Amygdala (tissue), 56 donors: Measurements from ENCODE around the gene GOLGA8F.
"Not testable (repeated sequence)": the region's sequence is repeated elsewhere in the genome, so short reads cannot be mapped to it uniquely, and the experiment has no call there.

ENCODE experiments used
- DNase-seq, 56 donors: peaks; one replicate each; lab custom pipeline; 2025; lab: John Stamatoyannopoulos, UW

Gene GOLGA8F, protein sequence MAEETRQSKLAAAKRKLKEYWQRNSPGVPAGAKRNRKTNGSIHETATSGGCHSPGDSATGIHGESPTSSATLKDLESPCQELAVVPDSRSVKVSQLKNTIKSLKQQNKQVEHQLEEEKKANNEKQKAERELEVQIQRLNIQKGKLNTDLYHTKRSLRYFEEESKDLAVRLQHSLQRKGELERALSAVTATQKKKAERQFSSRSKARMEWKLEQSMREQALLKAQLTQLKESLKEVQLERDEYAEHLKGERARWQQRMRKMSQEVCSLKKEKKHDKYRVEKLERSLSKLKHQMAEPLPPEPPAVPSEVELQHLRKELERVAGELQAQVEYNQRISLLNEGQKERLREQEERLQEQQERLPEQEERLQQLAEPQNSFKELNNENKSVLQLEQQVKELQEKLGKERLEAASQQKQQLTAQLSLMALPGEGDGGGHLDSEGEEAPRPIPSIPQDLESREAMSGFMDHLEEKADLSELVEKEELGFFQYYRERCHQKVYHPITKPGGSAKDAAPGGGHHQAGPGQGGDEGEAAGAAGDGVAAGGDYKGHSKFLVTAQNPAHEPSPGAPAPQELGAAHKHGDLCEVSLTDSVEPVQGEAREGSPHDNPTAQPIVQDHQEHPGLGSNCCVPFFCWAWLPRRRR

DNA sequence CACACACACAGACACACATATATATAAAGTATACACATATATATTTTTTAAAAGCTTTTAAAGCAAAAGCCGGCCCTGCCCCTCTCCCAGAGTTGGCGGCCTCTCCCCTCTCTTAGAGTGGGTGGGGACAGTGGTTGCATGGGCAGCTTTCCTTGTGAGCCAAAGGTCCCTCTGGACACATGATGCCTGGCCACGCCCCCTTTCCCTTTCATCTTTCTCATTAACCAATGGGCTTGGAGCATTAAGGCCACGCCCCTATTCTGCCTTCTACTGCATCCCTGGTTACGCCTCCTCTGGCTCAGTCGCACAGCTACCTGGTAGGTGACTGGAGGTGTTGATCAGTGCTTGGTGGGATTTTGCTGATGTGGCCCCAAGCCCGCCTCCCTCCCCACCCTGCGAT, at the start of gene GOLGA8F:
Gene GOLGA8F, plus strand, starts transcription at position 301 of the 400 bp plus-strand sequence. Its CDS starts 98 bp downstream, at position 399.
- not testable (repeated sequence) for DNase-seq

DNA sequence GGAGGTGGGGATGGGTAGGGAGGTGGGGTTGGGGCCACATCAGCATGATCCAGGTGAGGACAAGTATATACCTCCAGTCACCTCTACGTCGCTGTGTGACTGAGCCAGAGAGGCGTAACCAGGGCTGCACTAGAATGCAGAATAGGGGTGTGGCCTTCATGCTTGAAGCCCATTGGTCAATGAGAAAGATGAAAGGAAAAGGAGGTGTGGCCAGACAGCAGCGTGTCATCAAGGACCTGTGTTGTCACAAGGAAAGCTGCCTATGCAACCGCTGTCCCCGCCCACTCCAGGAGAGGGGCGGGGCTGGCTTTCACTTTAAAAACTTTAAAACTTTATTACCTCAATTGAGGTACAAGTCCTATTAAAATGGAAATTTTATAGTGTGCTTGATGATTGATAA, 20.5 kb upstream of the GOLGA8F start, which contains the start of gene GOLGA6L24:
Gene GOLGA6L24, minus strand, starts transcription at position 101 of the 400 bp plus-strand sequence. Its CDS starts 61 bp downstream, at position 40.
- DNase-seq, result not testable (repeated sequence)

DNA sequence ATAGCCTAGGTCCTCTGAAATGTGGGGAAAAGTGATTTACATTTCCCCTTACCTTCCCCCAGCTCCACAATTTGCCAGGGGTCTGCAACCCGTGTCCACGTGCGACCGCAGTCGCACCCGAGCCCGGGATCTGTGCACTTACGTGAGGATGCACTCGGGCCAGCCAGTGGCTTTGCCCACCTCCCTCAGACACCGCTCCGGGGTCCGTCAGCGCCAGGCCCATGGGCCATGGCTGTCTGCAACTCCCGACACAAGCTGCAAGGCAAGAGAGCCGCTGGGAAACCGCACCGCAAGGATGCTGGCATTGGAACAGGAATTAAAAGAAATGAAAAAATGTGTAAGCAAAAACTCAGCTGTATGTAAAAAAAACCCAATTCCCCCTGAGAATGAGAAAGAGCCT, 13.0 kb upstream of the GOLGA8F start:
- not testable (repeated sequence) for DNase-seq

DNA sequence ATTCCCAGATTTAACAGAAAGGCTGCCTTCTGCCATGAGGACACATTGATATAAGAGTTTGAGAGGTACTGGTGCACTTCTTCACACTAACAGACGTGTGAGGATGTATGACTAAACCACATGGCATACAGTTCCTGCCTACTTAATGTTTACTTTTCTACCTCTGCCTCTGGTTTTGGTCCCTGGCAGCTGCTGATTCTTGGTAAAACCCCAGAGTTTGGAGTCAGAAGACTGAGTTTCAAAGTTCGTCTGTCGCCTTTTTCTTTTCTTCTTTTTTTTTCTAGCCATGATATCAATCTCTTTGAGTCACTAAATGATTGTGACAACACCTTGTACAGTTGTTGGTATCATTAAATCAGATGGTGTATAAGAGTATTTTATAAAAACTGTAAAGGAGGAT, 1.6 kb downstream of the GOLGA8F start:
- DNase-seq, result not testable (repeated sequence)

DNA sequence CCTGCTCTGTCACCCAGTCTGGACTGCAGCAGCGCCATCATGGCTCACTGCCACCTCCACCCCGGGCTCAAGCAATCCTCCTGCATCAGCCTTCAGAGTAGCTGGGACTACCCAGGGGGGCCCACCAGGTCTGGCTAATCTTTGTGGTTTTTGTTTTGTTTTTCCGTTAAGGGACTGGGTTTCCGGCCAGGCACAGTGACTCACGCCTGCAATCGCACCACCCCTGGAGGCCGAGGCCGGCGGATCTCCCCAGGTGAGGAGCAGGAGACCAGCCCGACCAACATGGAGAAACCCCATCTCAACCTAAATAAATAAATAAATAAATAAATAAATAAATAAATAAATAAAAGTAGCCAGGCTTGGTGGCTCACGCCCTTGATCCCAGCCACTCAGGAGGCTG, 17.6 kb downstream of the GOLGA8F start:
- DNase-seq, result not testable (repeated sequence)

DNA sequence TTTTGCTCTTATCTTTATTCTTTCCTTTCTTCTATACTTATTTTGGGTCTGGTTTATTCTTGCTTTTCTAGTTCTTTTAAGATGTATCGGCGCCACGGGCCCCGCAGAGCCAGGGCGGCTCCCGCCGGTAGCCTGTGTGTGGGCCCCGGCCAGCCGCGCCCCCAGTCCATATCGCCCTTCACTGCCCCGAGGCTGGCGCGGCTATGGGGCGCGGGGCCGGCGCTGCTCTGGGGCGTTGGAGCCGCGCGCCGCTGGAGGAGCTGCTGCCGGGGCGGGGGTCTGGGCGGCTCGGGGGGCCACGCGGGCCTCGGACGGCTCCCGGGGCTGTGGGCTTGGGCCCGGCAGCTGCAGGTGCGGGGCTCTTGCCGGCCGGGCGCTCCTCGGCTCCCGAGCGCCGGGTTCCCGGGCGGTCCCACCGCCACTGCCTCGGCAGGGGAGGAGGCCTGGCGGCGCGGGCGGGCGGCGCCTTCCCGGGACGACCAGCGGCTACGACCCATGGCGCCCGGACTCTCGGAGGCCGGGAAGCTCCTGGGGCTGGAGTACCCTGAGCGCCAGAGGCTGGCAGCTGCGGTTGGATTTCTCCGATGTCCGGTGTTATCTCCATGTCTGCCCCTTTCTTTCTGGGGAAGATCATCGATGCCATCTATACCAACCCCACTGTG, 24.4 kb downstream of the GOLGA8F start:
- not testable (repeated sequence) for DNase-seq

DNA sequence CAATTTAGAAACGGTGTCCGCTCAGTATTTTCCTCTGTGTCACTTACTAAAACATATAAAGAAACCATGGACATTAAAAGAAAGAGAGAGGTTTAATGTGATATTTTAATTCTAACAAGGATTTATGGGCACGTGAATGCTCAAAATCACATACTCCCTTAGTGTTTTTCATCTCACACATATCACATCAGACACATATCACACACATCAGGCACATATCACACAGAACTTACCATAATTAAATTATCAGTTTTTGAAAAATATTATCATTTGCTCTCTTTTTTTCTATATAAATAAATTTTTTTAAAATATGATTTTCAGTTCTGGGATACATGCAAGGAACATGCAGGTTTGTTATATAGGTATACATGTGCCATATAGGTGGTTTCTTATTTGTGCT, 42.0 kb downstream of the GOLGA8F start:
- DNase-seq, result not testable (repeated sequence)

DNA sequence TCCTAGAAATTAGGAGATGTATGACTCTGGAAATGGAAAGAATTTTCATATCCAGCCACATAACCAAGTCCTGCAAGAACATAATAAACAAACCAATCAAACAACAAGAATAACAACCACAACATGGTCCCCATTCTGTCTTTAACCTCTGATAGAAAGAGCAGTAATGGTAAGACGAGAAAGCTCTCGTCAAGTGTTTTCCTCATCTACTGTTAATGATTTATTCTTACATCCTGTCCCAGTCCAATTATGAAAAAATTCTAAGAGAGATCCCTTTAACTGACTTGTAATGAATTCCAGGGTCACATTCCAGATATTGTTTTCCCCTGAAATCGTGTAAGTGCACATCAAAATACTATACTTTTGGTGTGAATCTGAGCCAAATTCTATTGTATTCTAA, 57.1 kb downstream of the GOLGA8F start:
- not testable (repeated sequence) for DNase-seq
